Fibroblast of skin of left biceps (primary cell): ENCODE data around the gene PRAMEF15.
"Not testable (repeated sequence)": the region's sequence is repeated elsewhere in the genome, so short reads cannot be mapped to it uniquely, and the experiment has no call there.

ENCODE experiments used
- DNase-seq, 2 experiments: peaks; one replicate each; pipeline ENCODE4 v3.0.0-alpha.2; 2013; ENCODE audit warnings: low read depth in 2 of 2

Gene PRAMEF15

DNA sequence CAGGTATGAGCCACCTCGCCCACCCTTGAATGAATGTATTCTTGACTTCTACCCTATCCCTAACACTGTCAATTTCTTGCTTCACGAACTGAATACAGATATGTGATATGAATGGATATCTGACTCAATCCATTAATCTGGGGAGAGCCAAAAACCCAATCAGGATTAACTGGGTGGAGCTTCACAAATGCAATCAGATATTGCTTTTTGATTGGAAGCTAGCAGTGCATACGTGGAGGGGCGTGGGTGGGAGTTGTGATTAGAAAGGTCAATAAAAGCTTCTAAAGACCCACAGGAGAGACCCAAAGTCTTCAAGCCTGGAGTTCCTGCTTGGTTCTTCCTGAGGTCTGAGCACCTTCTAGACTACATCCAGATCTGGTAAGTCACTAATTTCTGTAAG is at the start of gene PRAMEF15:
TSS of gene PRAMEF15 (plus strand) at position 301 of the 400 bp plus-strand sequence. CDS start 2,827 bp downstream, outside the sequence.
- not testable (repeated sequence) for DNase-seq

DNA sequence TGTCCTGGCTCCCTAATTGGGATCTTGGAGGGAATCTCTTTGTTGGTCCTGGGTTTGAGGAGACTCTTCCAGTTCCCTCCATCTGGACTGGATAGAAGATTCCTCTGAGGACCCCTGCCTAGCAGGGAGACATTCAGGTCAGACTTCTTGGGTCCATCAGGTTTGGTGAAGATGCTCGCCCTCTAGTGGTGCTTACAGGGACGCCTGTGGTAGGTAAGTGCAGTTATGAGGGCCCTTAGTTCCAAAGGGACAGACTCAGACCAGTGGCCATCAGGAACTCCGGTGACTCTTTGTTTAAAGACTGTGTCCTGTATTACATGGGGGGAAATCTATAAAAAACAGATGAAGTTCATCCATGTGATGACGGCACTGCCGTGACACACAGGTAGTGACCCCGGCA is 38.4 kb upstream of the PRAMEF15 start:
- not testable (repeated sequence) for DNase-seq

DNA sequence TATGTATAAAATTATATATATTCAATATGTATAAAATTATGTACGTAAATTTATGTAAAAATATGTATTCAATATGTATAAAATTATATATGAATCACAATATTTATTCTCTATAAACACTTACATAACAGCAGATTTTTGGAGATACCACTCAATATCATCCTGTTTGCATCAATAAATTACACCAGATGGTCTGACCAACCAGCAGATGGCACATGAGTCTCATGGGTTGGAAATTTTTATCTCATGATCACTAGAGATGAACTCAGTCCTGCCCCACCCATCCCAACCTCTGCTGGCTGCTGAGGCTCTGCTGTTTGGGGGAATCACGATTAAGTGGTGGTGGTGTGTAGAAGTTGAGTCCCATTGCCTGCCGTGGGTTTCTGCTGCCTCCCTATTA is 35.8 kb upstream of the PRAMEF15 start:
- DNase-seq, result not testable (repeated sequence)

DNA sequence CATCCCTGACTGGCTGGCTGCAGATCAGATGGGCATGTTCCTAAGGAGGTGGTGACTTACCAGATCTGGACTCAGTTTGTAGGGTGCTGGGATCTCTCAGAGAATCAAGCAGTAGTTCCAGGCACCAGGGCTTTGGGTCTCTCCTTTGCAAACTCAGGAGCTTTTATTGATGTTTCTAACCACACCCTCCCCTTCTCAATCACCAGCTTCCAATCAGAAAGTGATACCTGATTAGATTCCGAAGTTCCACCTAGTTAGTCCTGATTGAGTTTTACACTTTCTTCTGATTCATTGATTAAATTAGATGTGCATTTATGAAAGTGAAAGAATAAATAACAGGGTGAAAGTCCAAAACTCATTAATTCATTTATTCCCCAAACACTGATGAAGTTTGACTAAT is 30.3 kb upstream of the PRAMEF15 start, which contains the start of gene PRAMEF8:
TSS of gene PRAMEF8 (minus strand) at position 101 of the 400 bp plus-strand sequence. CDS start 1,046 bp downstream, outside the sequence.
- not testable (repeated sequence) for DNase-seq

- DNase-seq, result not testable (repeated sequence)
Measured at GRCh38 chr1:13289030-13289429, 26.4 kb upstream of the PRAMEF15 start.

DNA sequence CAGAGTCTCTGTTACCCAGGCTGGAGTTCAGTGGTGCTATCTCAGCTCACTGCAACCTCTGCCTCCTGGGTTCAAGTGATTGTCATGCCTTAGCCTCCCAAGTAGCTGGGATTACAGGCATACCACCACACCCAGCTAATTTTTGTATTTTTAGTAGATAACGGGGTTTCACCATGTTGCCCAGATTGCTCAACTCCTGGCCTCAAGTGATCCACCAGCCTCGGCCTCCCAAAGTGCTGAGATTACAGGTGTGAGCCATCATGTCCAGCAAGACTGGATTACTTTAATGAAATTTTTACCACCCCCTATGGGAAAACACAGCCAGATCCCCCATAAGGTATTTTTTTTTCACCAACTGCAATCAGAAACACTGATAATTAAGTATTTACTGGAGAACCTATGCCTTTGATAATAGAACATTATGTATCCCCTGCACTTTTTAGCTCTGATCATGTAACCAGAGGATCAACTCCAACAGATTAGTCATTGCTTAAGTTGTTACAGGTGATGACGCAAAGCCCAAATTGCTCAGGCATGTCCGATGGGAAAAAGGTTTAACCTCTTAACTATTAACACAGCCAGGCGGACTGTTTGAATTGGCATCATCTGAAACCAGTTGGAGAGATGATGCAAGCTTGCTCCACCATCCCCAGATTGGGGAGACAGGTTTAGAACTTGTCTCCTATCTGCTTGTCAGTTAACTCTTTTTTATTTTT is 18.0 kb upstream of the PRAMEF15 start:
- DNase-seq, result not testable (repeated sequence)

DNA sequence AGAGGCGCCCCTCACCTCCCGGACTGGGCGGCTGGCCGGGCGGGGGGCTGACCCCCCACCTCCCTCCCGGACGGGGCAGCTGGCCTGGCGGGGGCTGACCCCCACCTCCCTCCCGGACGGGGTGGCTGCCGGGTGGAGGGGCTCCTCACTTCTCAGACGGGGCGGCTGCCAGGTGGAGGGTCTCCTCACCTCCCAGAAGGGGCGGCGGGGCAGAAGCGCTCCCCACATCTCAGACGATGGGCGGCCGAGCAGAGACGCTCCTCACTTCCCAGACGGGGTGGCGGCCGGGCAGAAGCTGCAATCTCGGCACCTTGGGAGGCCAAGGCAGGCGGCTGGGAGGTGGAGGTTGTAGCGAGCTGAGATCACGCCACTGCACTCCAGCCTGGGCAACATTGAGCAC is 16.7 kb upstream of the PRAMEF15 start:
- DNase-seq, result not testable (repeated sequence)

- not testable (repeated sequence) for DNase-seq
Measured at GRCh38 chr1:13302197-13302596, 13.2 kb upstream of the PRAMEF15 start.

DNA sequence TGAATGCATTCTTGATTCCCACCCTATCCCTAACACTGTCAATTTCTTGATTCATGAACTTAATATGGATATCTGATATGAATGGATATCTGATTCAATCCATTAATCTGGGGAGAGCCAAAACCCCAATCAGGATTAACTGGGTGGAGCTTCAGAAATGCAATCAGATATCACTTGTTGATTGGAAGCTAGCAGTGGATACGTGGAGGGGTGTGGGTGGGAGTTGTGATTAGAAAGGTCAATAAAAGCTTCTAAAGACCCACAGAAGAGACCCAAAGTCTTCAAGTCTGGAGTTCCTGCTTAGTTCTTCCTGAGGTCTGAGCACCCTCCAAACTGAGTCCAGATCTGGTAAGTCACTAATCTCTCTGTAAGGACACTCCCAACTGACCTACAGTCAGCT is 12.1 kb upstream of the PRAMEF15 start, which contains the start of gene PRAMEF33:
TSS of gene PRAMEF33 (plus strand) at position 301 of the 400 bp plus-strand sequence. CDS start 2,416 bp downstream, outside the sequence.
- not testable (repeated sequence) for DNase-seq

- DNase-seq, result not testable (repeated sequence)
Measured at GRCh38 chr1:13342496-13342895, 27.1 kb downstream of the PRAMEF15 start.

DNA sequence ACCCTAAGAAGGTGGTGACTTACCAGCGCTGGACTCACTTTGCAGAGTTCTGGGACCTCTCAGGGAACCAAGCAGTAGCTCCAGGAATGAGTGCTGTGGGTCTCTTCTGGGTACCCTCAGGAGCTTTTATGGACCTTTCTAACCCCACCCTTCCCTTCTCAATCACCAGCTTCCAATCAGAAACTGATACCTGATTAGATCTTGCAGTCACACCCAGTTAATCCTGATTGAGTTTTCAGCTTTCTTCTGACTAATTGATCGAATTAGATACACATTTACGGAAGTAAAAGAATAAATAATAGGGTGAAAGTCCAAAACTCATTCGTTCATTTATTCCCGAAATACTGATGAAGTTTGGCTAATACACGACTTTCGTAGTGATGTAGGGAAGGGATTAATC is 31.7 kb downstream of the PRAMEF15 start, which contains the start of gene PRAMEF14:
TSS of gene PRAMEF14 (minus strand) at position 101 of the 400 bp plus-strand sequence. CDS start 1,820 bp downstream, outside the sequence.
- DNase-seq, result not testable (repeated sequence)

DNA sequence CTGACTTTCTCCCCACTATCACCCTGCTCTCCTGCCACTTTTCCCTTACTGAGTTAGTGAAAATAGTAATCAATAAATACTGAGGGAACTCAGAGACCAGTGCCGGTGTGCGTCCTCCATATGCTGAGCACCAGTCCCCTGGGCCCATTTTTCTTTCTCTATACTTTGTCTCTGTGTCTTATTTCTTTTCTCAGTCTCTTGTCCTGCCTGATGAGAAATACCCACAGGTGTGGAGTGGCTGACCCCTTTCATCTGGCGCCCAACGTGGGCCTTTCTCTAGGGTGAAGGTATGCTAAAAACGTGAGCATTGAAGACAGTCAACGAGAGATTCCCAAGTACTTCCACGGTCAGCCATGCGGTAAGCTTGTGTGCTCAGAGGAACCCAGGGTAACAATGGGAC is 38.1 kb downstream of the PRAMEF15 start:
- DNase-seq, result not testable (repeated sequence)

DNA sequence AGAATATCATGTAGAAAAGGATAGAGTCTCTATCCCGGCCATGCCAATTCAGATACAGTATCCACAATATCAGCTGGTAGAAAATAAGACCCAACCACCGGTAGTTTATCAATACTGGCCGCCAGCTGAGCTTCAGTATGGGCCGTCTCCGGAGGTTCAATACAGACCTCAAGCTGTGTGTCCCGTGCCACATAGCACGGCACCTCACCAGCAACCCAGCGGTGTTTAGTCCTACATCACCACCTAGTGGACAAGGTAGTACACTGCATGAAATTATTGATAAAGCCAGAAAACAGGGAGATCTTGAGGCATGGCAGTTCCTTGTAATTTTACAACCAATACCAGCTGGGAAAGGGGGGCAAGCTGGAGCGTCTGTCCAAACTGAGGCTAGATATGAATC is 39.1 kb downstream of the PRAMEF15 start:
- not testable (repeated sequence) for DNase-seq

DNA sequence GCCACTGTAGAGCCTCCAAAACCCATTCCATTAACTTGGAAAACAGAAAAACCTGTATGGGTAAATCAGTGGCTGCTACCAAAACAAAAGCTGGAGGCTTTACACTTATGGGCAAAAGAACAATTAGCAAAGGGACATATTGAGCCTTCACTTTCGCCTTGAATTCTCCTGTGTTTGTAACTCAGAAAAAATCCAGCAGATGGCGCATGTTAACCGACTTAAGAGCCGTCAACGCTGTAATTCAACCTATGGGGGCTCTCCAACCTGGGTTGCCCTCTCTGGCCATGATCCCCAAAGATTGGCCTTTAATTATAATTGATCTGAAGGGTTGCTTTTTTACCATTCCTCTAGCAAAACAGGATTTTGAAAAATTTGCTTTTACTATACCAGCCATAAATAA is 41.4 kb downstream of the PRAMEF15 start:
- DNase-seq, result not testable (repeated sequence)

- not testable (repeated sequence) for DNase-seq
Measured at GRCh38 chr1:13362364-13362763, 47.0 kb downstream of the PRAMEF15 start.

GRCh38 chr1:13364928-13365327 is 49.5 kb downstream of the PRAMEF15 start:
- DNase-seq, result not testable (repeated sequence)

- DNase-seq, result not testable (repeated sequence)
Measured at GRCh38 chr1:13366536-13366935, 51.2 kb downstream of the PRAMEF15 start.

GRCh38 chr1:13368544-13368943 is 53.2 kb downstream of the PRAMEF15 start:
- not testable (repeated sequence) for DNase-seq
